Measurements from ENCODE around the gene PTPRN2. TPM values are rescaled to one million over a fixed set of nuclear protein-coding genes. Genes with fewer than 3 reads are reported as not detected.

PTPRN2 gene
- total RNA-seq, 1 experiment from 2014 or later = 2.1 TPM

DNA sequence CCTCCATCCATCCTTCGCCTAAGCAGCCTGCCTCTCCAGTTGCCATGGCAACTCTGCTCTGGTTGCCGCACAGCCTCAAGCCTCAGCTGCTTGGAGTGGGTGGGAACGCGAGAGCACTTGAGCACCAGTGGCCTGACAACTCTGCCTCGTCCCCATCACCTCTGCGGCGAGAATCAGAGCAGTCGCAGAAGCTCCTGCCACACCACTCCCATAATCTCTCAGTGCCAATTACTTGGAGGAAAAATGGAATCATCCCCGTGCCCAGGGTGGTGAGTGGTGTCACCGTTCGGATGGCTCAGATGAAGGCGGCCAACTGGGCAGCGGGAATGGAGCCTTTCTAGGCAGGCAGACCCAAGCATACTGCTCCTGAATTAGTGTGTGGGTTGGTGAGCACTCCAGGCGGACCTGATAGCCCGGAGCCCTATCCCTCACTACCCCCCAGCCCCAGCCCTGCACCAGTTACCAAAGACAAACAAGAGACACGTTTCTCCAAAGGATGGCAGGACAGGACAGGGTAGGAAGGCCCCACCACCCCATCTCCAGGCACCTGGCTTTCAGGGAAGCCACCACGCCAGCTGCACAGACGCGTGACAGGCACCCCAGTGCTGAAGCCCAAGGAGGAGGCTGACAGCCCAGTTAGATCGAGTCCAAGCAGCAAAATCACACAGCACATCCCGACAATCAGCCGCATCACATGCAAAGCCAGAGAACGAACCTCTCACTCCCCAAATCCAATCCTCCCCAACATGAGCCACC lies 335.4 kb downstream of the PTPRN2 start:
- H3K4me3 ChIP-seq (replicated peaks in 1 of 2; ENCODE audit: low read depth in 1 of 2, low read length in 2 of 2) = no peak overlapping the region
- no peak overlapping the region for H2AFZ ChIP-seq (ENCODE audit: low read depth, low read length, poor library complexity, severe bottlenecking)
- ChIA-PET POLR2A (no interaction called here), RAD21 (ENCODE audit: low non-redundant PET in 1 of 2, low total read pairs in 2 of 2, uncharacterized antibody in 2 of 2, unreplicated experiment in 2 of 2) (no interaction called here), CTCF (no interaction called here)
- H3K4me2 ChIP-seq (ENCODE audit: low read length) = no peak overlapping the region
- H3K36me3 ChIP-seq (ENCODE audit: control insufficient read depth in 1 of 2, insufficient read depth in 2 of 2, low read length in 2 of 2) = no peaks in the 10 kb centered on the region
- no peaks in the 10 kb centered on the region for H3K9me2 ChIP-seq (ENCODE audit: insufficient read depth)
- no peaks in the 10 kb centered on the region for H3K79me2 ChIP-seq (ENCODE audit: insufficient read depth, low read length)
- H3K27me3 ChIP-seq (ENCODE audit: insufficient read depth, low read length) = no peaks in the 10 kb centered on the region
- no peak overlapping the region for H3K9ac ChIP-seq (ENCODE audit: low read length)
- intact Hi-C loops (cut with micrococcal nuclease) = no loop called here
- TF ChIP-seq FOSL1 (IDR thresholded peaks at IDR 0.05; ENCODE audit: low read depth) (no peak), MAX (IDR thresholded peaks at IDR 0.05) (no peak), POLR2A (IDR thresholded peaks at IDR 0.05; ENCODE audit: borderline replicate concordance, extremely low read depth, insufficient read depth, insufficient read length) (no peak), EZH2phosphoT487 (IDR thresholded peaks at IDR 0.05; ENCODE audit: borderline replicate concordance) (no peak), SRF (IDR thresholded peaks at IDR 0.05; ENCODE audit: low read depth) (no peak), YY1 (IDR thresholded peaks at IDR 0.05; ENCODE audit: extremely low read depth, insufficient replicate concordance, low read depth, low read length) (no peak), EGR1 (IDR thresholded peaks at IDR 0.05; ENCODE audit: low read depth) (no peak), POLR2AphosphoS5 (IDR thresholded peaks at IDR 0.05; ENCODE audit: low read depth, low read length) (no peak), CBX3 (IDR thresholded peaks at IDR 0.05; ENCODE audit: low read depth) (no peak), JUND (IDR thresholded peaks at IDR 0.05) (no peak), EZH2 (IDR thresholded peaks at IDR 0.05) (no peak), CEBPB (IDR thresholded peaks at IDR 0.05; ENCODE audit: low read depth) (no peak), SP1 (IDR thresholded peaks at IDR 0.05; ENCODE audit: low read depth) (no peak), SIN3A (IDR thresholded peaks at IDR 0.05; ENCODE audit: low read depth) (no peak)
- TF ChIP-seq, protein P1, sequence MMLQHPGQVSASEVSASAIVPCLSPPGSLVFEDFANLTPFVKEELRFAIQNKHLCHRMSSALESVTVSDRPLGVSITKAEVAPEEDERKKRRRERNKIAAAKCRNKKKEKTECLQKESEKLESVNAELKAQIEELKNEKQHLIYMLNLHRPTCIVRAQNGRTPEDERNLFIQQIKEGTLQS (IDR thresholded peaks at IDR 0.05) = no peak
- TF ChIP-seq, protein P2, sequence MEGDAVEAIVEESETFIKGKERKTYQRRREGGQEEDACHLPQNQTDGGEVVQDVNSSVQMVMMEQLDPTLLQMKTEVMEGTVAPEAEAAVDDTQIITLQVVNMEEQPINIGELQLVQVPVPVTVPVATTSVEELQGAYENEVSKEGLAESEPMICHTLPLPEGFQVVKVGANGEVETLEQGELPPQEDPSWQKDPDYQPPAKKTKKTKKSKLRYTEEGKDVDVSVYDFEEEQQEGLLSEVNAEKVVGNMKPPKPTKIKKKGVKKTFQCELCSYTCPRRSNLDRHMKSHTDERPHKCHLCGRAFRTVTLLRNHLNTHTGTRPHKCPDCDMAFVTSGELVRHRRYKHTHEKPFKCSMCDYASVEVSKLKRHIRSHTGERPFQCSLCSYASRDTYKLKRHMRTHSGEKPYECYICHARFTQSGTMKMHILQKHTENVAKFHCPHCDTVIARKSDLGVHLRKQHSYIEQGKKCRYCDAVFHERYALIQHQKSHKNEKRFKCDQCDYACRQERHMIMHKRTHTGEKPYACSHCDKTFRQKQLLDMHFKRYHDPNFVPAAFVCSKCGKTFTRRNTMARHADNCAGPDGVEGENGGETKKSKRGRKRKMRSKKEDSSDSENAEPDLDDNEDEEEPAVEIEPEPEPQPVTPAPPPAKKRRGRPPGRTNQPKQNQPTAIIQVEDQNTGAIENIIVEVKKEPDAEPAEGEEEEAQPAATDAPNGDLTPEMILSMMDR (IDR thresholded peaks at IDR 0.05 in 2 of 3, conservative IDR thresholded peaks at IDR 0.05 in 1 of 3; ENCODE audit: borderline replicate concordance in 1 of 3, insufficient read depth in 1 of 3, low read depth in 2 of 3, low read length in 2 of 3) = no peak
- no peak for DNase-seq (ENCODE audit: low read depth, low spot score)
- H3K9me3 ChIP-seq (ENCODE audit: control insufficient read depth in 1 of 2, insufficient read depth in 1 of 2, low read depth in 1 of 2, low read length in 2 of 2) = peaks cover 10 to 21% of the 10 kb centered on the region in 2 experiments; a peak in 2 of 4 replicates
- ATAC-seq = no peak
- H3K4me1 ChIP-seq (ENCODE audit: control insufficient read depth in 1 of 2, insufficient read depth in 2 of 2, low read length in 2 of 2) = no peaks in the 10 kb centered on the region
- no peaks in the 10 kb centered on the region for H4K20me1 ChIP-seq (ENCODE audit: insufficient read depth)
- no TSS peak for BruUV-seq (replicated peaks)
- no peak overlapping the region for H3K27ac ChIP-seq (ENCODE audit: low read depth, low read length)
